Uterus (tissue), 2 donors: ENCODE results near the gene TPRA1.

ENCODE experiments used
- CTCF ChIP-seq, 4 experiments: fragments of 200-600 bp in 2 of 4; fragments of 450-650 bp in 2 of 4; sonication (generic) in 2 of 4; IDR thresholded peaks; one replicate each; pipeline ENCODE4 v1.5.1; 2016 to 2019; ENCODE audit warnings: antibody characterized with exemption in 4 of 4, mild to moderate bottlenecking in 2 of 4, moderate library complexity in 1 of 4
- POLR2A ChIP-seq, 2 donors: fragments of 450-650 bp; IDR thresholded peaks; one replicate each; pipeline ENCODE4 v1.6.1; 2016; ENCODE audit warnings: antibody characterized with exemption in 2 of 2, mild to moderate bottlenecking in 1 of 2, moderate library complexity in 1 of 2

- TF ChIP-seq CTCF (IDR thresholded peaks at IDR 0.05) (no peak), POLR2A (IDR thresholded peaks at IDR 0.05) (no peak)
Observed at GRCh38 chr3:127607675-127608361, 17.3 kb upstream of the TPRA1 start.
